ENCODE data around the gene SLC25A48.

Gene SLC25A48

GRCh38 chr5:135937245-135937911 lies 102.9 kb downstream of the SLC25A48 start:
- peak in 1 of 2 experiments; percentile 5 for DNase-seq

Measured in NCI-H446 (cell line).